ENCODE data around the gene INF2.

INF2 gene

GRCh38 chr14:104765517-104765916 lies 76.1 kb downstream of the INF2 start (continued):
- TF ChIP-seq ESRRG (CRISPR knock-in tag; IDR thresholded peaks at IDR 0.05) (no peak), ZNF8 (CRISPR knock-in tag; IDR thresholded peaks at IDR 0.05) (no peak), ISL1 (CRISPR knock-in tag; IDR thresholded peaks at IDR 0.05) (no peak), PATZ1 (CRISPR knock-in tag; IDR thresholded peaks at IDR 0.05; ENCODE audit: borderline replicate concordance) (no peak)

GRCh38 chr14:104766256-104766862 lies 76.9 kb downstream of the INF2 start:
- TF ChIP-seq ARNTL (CRISPR knock-in tag; IDR thresholded peaks at IDR 0.05; ENCODE audit: borderline replicate concordance, low read depth) (no peak), ISL1 (CRISPR knock-in tag; IDR thresholded peaks at IDR 0.05) (no peak), ESRRG (CRISPR knock-in tag; IDR thresholded peaks at IDR 0.05) (no peak), ZNF70 (CRISPR knock-in tag; IDR thresholded peaks at IDR 0.05) (no peak)
- ATAC-seq = no peak

DNA sequence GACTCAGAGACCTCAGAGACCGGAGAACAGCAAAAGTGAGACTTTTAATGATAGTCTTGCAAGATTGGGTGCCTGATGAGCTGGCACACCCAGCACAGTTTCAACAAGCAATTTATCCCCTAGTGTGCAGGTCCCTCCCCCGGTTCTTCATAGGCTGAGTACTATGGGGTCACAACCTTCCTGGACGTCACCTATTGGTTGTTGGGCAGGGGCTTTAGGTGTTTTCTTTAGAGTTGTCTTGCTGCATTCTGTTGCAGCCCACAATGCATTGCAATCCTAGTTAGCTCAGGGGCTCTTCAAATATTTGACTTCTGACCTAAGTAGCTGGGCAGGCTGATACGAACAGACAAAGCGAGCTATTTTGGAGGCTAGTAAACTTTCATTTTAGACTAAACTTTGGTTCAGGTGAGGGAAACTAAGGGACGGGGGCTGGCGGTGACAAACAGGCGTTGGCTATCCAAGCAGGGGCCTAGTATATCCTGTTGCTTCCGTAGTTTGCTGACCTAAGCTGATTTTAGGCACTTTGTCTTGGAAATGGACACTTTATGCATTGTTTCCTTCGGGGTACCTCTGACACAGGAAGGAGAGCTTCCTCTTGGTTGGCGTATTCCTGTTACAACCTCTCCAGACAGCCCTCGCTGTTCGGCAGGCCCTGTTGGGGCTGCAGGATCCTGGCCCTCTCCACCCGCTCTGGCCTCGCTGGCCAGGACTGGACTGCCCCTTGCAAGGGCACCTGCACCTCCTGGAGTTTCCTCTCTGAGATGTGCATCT lies 77.6 kb downstream of the INF2 start:
- TF ChIP-seq CSDC2 (CRISPR knock-in tag; IDR thresholded peaks at IDR 0.05) (no peak), ZNF70 (CRISPR knock-in tag; IDR thresholded peaks at IDR 0.05) (no peak), SNAI2 (CRISPR knock-in tag; IDR thresholded peaks at IDR 0.05) (no peak)
- ATAC-seq = no peak

GRCh38 chr14:104767634-104767918 lies 78.2 kb downstream of the INF2 start:
- TF ChIP-seq, protein P1, sequence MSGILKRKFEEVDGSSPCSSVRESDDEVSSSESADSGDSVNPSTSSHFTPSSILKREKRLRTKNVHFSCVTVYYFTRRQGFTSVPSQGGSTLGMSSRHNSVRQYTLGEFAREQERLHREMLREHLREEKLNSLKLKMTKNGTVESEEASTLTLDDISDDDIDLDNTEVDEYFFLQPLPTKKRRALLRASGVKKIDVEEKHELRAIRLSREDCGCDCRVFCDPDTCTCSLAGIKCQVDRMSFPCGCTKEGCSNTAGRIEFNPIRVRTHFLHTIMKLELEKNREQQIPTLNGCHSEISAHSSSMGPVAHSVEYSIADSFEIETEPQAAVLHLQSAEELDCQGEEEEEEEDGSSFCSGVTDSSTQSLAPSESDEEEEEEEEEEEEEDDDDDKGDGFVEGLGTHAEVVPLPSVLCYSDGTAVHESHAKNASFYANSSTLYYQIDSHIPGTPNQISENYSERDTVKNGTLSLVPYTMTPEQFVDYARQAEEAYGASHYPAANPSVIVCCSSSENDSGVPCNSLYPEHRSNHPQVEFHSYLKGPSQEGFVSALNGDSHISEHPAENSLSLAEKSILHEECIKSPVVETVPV (CRISPR knock-in tag; IDR thresholded peaks at IDR 0.05) = no peak
- no peak for TF ChIP-seq ZNF8 (CRISPR knock-in tag; IDR thresholded peaks at IDR 0.05)
- no peak for TF ChIP-seq TCF4 (CRISPR knock-in tag; IDR thresholded peaks at IDR 0.05; ENCODE audit: borderline replicate concordance)
- no peak for TF ChIP-seq ZFP30 (CRISPR knock-in tag; IDR thresholded peaks at IDR 0.05)
- TF ChIP-seq, protein P2, sequence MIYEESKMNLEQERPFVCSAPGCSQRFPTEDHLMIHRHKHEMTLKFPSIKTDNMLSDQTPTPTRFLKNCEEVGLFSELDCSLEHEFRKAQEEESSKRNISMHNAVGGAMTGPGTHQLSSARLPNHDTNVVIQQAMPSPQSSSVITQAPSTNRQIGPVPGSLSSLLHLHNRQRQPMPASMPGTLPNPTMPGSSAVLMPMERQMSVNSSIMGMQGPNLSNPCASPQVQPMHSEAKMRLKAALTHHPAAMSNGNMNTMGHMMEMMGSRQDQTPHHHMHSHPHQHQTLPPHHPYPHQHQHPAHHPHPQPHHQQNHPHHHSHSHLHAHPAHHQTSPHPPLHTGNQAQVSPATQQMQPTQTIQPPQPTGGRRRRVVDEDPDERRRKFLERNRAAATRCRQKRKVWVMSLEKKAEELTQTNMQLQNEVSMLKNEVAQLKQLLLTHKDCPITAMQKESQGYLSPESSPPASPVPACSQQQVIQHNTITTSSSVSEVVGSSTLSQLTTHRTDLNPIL (CRISPR knock-in tag; IDR thresholded peaks at IDR 0.05; ENCODE audit: low read depth) = no peak
- no peak for TF ChIP-seq ISL1 (CRISPR knock-in tag; IDR thresholded peaks at IDR 0.05)
- TF ChIP-seq SNAI2 (CRISPR knock-in tag; IDR thresholded peaks at IDR 0.05) = no peak
- no peak for TF ChIP-seq OSR1 (CRISPR knock-in tag; IDR thresholded peaks at IDR 0.05)
- TF ChIP-seq GLIS3 (CRISPR knock-in tag; IDR thresholded peaks at IDR 0.05) = no peak
- TF ChIP-seq ZFP3 (CRISPR knock-in tag; IDR thresholded peaks at IDR 0.05) = no peak
- TF ChIP-seq BACH2 (CRISPR knock-in tag; IDR thresholded peaks at IDR 0.05; ENCODE audit: borderline replicate concordance) = no peak
- TF ChIP-seq ESRRG (CRISPR knock-in tag; IDR thresholded peaks at IDR 0.05) = no peak
- no peak for TF ChIP-seq ZC3H10 (CRISPR knock-in tag; IDR thresholded peaks at IDR 0.05)
- no peak for TF ChIP-seq POU6F1 (CRISPR knock-in tag; IDR thresholded peaks at IDR 0.05; ENCODE audit: borderline replicate concordance, low read depth)
- no peak for TF ChIP-seq ARNTL (CRISPR knock-in tag; IDR thresholded peaks at IDR 0.05; ENCODE audit: borderline replicate concordance, low read depth)
- no peak for TF ChIP-seq PPARA (CRISPR knock-in tag; IDR thresholded peaks at IDR 0.05; ENCODE audit: borderline replicate concordance)
- TF ChIP-seq ZNF70 (CRISPR knock-in tag; IDR thresholded peaks at IDR 0.05) = no peak
- ATAC-seq = no peak

Measured in SK-N-SH treated with all-trans-retinoic acid at 6 μM for 48 hours (cell line).